Islet of Langerhans (tissue), 1 donor: Measurements from ENCODE around the gene CLEC12A.
"Not testable (repeated sequence)": the region's sequence is repeated elsewhere in the genome, so short reads cannot be mapped to it uniquely, and the experiment has no call there.

Experiments used
- FAIRE-seq: peaks from one replicate; lab custom pipeline; 2011; peaks lifted over from hg19 to GRCh38; lab: Jason Lieb, UNC

The CLEC12A gene

DNA sequence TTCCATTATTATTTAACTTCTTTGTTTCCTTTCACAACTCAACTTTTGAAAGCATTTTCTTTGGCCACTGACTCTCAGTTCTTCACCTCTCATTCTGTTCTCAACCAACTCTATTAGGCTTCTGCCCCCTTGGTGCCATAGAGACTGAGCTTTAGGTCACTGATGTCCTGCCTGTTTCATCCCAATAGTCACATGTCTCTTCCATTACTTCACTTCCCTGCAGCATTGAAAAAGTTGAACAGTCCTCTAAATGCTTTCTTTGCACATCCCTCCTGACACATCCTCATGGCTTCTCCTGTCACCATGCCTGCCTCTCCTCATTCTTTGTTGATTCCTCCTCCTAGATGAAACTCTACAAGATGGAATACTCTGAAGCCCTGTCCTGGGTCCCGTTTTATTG is 2.7 kb downstream of the CLEC12A start:
- no peak for FAIRE-seq

DNA sequence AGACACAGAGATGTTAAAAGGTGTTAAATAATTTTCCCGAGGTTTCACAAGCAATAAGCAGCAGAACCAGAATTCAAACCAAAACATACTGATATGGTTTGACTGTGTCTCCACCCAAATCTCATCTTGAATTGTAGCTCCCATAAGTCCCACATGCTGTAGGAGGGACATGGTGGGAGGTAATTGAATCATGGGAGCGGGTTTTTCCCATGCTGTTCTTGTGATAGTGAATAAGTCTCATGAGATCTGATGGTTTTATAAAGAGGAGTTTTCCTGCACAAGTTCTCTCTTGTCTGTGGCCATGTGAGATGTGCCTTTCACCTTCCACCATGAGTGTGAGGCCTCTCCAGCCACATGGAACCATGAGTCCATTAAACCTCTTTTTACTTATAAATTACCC is 3.5 kb downstream of the CLEC12A start:
- not testable (repeated sequence) for FAIRE-seq

DNA sequence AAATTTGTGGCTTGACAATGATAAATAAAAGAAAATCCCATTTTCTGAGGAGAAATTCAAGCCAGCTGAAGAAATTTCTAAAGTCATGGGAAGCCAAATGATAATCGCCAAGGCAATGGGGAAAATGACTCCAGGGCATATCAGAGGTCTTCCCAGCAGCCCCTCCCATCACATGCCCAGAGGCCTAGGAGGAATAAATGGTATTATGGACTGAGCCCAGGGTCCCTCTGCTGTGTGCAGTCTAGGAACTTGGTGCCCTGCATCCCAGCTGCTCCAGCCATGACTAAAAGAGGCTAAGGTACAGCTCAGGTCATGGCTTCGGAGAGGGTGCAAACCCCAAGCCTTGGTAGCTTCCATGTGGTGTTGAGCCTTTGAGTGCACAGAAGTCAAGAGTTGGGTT is 4.4 kb downstream of the CLEC12A start:
- FAIRE-seq: no peak

- FAIRE-seq: not testable (repeated sequence)
These were observed 5.4 kb downstream of the CLEC12A start for GRCh38 chr12:9976626-9977025.

DNA sequence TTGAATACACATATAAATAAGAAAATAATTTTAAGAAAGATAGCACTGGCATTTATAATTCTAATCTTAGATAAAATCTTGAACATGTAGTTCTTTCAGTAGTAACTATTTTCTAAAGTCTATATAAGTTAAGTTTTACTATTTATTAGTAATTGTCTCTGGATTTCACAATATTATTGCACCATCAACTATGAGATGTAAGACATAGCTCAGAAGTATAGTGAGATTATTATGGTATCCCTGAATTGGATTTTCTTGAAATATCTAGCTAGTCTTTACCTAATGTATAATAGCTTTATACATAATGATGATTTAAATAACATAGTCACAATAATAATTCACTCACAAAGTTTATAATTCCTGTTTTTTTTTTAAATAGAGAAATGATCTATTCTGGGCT is 6.7 kb downstream of the CLEC12A start:
- no peak for FAIRE-seq

DNA sequence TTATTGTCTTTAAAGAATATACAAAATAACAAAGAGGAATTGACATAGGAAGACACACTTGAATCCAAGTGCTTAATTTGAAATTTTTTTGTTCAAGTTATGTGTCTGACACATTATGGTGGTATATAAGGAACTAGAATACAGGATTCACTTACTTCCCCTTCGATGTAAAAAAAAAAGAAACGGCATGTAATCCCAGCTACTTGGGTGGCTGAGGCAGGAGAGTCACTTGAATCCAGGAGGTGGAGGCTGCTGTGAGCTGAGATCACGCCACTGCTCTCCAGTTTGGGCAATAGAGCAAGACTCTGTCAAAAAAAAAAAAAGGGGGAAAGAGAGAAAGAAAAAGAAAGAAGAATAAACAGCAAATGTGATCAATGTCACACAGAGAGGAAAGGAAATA is 8.9 kb downstream of the CLEC12A start:
- FAIRE-seq: no peak

- no peak for FAIRE-seq
These were observed 20.7 kb downstream of the CLEC12A start for GRCh38 chr12:9991876-9992275.

DNA sequence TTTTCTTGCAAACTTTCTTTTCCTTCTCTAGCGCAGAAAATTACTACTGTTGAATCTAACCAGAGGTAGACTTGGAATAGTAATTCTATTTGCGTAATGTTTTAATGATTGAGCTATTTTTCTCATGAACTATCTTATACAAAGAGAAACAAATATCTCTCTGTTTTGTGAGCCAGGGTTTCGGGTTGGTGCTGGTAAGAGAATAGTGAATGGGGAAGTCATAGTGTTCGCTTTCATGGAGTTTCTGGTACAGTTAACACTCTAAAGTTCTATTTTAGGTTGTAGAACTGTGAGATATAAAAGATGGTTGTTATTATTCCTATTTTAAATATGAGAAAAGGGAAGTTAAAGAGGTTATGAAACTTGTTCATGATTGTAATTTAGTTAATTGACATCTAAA is 21.1 kb downstream of the CLEC12A start:
- no peak for FAIRE-seq

DNA sequence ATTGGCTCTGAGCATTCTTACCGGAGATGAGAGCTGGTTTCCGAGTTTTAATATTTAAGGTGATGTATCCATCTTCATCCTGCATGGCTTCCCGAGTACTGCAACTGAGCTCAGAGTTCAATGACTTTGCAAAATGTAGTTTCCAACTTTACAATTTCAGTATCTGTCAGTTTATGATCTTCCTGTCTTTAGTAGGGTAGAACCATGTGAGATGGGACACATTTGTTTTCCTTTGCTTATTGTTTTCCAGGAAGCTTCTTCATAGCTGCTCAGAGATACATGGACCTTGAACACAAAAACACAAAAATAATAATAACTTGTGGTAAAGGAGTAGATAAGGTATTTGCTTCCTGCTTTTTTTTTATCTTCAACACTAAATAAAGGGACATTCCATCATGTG is 27.8 kb downstream of the CLEC12A start, which contains the start of gene CLEC1B:
Gene CLEC1B (minus strand): TSS at position 106 of the 400 bp plus-strand sequence. CDS start 21 bp downstream, at position 85.
- no peak for FAIRE-seq

DNA sequence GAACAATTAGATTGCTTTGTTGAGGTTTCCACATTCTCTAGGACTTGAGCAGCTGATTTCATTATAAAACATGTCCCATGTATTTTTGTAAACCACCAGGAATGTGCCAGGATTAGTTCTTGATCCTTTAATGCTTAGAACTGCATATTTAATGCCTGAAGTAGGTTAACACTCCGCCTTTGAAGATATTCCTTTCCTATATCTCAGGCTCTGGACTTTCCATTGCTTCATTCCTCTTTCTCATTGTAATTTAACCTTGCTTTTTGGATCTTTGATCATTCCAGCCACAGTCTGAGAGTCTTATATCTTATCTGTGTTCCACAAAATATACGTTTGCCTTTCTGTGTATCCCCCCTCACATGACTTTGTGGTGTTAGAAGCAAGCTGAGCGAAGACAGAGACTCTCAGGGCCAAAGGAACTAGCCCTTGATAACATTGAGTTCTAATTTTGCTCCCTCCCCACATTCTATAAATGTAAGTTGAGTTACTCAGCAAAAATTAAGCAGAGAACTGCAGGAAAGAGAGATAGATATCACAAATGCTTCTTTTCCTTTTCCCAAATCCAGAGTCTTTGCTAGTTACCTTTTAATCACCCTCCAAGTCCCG is 30.1 kb downstream of the CLEC12A start:
- no peak for FAIRE-seq

DNA sequence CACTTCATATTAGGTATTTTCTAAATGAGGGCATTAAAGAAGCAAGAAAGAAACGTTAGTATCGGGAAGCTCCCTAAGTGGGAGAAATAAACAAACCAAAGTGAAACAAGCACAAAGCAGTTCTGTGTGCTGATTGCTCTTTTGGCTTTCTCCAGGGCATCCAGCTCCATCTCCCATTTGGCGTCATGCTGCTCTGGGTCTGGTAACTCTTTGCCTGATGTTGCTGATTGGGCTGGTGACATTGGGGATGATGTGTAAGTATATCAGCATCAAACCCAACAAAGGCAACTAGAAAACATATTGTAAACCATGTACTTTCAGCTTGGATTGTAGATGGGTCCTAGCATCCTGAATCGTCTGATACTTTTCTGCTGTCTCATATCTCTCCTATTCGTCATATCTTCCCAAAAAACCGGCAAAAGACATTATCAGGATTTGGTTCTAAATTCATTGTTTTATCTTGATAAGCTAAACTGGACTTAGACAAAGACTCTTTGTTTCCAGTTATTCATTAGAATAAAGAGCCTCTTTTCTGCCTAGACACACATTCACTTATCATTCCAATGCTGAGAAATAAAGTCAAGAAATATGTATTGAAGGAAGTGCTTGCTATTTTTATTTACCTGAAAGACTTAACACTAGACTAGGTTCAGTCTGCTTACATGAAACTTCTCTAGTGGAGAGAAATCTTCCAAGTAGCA is 41.6 kb downstream of the CLEC12A start:
- FAIRE-seq: no peak

DNA sequence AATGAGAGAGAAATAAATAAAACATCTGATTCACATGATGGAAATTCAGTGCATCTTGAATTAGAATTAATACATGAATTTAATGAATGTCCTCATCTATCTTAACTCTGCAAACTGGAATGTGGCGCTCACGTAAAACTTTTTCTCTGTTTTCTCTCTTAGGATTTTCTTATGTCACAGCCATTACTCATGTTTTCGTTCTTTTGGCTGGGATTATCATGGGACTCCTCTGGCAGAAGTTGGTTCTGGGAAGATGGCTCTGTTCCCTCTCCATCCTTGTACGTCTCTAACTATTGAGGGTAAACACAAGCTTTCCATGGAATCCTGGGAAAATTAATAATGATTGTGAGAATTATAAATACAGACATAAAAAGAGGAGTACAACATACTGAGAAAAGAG is 44.2 kb downstream of the CLEC12A start:
- no peak for FAIRE-seq

GRCh38 chr12:10016881-10017280 is 45.7 kb downstream of the CLEC12A start:
- FAIRE-seq: no peak

GRCh38 chr12:10018386-10018785 is 47.2 kb downstream of the CLEC12A start:
- no peak for FAIRE-seq

DNA sequence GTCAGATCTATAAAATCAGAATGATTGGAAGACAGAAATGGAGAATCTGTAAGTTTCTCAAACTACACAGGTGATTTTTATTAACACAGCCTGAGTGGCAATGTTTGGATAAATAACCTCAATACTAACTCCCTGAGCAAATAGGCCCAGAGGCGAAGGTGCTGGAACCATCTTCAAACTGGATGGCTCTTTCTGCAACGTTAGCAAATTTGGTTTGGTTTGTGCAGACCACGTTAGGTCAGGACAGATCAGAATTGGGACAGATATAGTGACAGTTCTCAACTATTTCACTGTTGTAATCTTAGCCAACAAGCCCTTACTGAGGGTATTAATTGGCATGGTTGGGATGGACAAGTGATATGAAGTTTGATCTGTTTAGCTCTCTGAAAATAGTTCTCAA is 50.1 kb downstream of the CLEC12A start:
- no peak for FAIRE-seq

GRCh38 chr12:10025236-10025635 is 54.0 kb downstream of the CLEC12A start:
- FAIRE-seq: no peak

DNA sequence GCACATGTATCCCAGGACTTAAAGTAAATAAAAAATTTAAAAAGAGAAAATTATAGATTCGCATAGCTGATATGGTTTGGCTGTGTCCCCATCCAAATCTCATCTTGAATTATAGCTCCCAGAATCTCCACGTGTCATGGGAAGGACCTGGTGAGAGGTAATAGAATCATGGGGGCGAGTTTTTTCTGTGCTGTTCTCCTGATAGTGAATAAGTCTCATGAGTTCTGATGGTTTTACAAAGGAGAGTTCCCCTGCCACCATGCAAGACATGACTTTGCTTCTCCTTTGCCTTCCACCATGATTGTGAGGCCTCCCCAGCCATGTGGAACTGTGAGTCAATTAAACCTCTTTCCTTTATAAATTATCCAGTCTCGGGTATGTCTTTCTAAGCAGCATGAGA is 55.5 kb downstream of the CLEC12A start:
- FAIRE-seq: not testable (repeated sequence)

GRCh38 chr12:10027311-10027710 is 56.1 kb downstream of the CLEC12A start:
- FAIRE-seq: no peak

- FAIRE-seq: no peak
These were observed 56.5 kb downstream of the CLEC12A start for GRCh38 chr12:10027721-10028120.

DNA sequence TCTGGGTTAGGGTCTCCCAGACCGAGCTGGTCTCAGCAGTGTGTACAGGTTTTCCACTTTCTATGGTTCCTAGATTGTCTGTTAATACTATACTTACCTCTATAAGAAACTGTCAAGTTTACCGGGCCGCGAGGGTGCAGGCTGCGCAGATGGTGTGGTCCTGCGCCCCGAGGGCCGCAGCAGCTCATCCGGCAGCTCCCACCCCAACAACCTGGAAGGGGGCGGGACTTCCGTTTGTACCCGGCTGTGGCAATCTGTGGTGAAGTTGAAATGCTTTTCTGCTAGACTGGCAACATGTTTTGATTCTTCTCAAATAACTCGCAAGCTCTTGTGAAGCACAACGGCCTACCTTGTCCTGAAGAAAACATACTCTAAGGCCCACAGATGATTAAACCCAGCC is 59.2 kb downstream of the CLEC12A start, which contains the start of gene CLEC9A:
Gene CLEC9A (plus strand): TSS at position 237 of the 400 bp plus-strand sequence. CDS start 22,006 bp downstream, outside the sequence.
- FAIRE-seq: no peak

GRCh38 chr12:10031321-10031720 is 60.1 kb downstream of the CLEC12A start:
- FAIRE-seq: no peak

GRCh38 chr12:10031771-10032175 is 60.6 kb downstream of the CLEC12A start:
- no peak for FAIRE-seq

DNA sequence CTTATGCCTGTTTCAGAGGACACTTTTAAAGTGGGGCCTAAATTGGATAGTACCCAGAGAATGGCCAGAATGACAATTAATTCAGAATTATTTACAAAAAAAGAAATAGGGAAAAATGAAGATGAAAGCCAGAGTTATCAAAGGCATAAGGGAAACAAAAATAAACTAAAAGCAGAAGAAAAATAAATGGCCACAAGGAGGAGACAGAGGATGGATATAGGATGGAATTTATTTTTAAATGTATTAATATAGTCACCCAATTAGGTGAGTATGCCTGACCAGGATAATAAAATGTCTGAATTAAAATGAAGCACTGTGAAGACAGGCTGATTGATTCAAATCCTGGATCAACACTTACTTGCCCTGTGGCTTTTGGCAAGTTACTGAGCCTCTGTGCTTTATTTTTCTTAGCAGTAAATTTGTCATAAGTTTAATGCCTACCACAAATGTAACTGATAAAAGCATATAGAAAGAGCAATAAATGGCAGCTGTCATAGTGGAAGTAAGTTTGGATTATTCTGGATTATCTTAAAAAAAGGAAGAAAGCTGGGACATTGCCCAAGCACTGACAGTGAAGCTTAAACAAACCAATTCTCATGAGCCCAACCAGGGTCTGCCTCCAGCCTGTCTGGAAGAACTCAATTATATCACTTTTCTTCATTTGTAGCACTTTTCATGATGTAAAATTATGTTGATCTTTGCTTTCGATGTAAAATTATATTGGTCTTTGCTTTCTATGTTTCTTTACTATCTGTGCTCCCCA is 62.8 kb downstream of the CLEC12A start:
- no peak for FAIRE-seq
